ENCODE data around the gene ABCA9.
"Not testable (repeated sequence)": the region's sequence is repeated elsewhere in the genome, so short reads cannot be mapped to it uniquely, and the experiment has no call there.

Gene ABCA9

DNA sequence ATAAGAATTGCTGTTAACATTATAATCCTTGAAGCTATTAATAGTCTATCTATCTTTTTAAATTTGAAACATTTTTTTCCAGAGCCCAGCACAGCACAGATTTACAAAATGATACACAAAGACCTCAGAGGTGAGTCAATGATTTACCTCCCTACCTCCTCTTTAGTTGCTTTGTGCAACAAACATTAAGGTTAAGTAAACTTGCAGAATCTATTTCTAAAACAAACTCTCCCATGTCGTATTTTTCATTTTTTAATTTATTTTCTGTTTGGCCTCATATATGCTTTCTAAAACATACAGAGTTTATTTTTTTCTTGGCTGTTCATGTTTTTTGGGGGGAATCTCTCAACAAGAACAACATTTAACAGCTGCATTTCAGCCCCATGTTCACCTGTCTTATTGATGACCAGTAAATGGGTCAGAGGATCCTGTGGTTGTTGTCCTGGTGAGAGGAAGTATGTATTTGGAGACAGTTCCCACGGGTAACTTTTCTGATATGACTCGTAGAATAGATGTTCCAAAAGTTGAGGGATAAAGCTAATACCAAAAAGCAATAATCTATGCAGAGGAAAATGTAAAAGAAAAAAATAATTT, 42.6 kb downstream of the ABCA9 start:
- no peak for DNase-seq

- DNase-seq, result no peak
Measured at GRCh38 chr17:69015631-69016030, 45.1 kb downstream of the ABCA9 start.

DNA sequence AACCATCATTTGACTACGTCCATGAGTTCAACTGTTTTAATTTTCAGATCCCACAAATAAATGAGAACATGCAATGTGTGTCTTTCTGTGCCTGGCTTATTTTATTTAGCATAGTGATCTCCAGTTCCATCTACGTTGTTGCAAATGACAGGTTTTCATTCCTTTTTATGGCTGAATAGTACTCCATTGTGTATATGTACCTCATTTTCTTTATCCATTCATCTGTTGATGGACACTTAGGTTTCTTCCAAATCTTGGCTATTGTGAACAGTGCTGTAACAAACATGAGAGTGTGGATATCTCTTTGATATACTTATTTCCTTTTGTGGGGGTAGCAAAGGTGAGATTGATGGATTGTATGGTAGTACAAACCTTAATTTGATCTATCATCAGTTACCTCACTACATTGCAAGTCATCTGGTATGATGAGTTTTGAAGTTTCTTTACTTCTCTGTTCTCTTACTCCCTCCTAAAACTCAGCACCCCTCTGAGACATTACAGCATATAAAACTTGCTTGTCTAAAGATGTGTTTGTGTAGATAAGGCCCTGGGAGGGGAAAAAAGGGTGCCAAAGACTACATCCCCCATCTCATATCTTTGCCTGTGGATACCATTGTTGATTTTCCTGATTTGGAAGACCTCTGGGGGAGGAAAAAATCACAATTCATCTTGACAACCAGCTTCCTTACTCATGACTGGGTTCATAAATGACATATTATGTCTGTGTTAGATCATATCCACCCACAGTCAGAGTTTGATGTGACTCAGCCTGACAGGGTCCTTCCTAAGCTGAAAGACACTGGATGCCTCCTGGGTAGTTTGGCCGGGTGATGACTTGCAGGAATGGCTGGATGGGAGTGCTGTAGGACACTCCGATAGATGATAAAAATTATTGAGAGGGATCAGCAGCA, 47.6 kb downstream of the ABCA9 start:
- DNase-seq, result no peak

- no peak for DNase-seq
Measured at GRCh38 chr17:69009930-69010329, 50.8 kb downstream of the ABCA9 start.

DNA sequence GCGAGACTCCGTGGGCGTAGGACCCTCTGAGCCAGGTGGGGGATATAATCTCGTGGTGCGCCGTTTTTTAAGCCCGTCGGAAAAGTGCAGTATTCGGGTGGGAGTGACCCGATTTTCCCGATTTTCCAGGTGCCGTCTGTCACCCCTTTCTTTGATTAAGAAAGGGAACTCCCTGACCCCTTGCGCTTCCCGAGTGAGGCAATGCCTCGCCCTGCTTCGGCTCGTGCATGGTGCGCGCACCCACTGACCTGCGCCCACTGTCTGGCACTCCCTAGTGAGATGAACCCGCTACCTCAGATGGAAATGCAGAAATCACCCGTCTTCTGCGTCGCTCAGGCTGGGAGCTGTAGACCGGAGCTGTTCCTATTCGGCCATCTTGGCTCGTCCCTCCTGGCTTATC, 56.0 kb downstream of the ABCA9 start:
- DNase-seq, result not testable (repeated sequence)

DNA sequence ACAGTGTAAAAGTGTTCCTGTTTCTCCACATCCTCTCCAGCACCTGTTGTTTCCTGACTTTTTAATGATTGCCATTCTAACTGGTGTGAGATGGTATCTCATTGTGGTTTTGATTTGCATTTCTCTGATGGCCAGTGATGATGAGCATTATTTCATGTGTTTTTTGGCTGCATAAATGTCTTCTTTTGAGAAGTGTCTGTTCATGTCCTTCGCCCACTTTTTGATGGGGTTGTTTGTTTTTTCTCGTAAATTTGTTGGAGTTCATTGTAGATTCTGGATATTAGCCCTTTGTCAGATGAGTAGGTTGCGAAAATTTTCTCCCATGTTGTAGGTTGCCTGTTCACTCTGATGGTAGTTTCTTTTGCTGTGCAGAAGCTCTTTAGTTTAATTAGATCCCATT, 61.0 kb downstream of the ABCA9 start:
- DNase-seq, result not testable (repeated sequence)

DNA sequence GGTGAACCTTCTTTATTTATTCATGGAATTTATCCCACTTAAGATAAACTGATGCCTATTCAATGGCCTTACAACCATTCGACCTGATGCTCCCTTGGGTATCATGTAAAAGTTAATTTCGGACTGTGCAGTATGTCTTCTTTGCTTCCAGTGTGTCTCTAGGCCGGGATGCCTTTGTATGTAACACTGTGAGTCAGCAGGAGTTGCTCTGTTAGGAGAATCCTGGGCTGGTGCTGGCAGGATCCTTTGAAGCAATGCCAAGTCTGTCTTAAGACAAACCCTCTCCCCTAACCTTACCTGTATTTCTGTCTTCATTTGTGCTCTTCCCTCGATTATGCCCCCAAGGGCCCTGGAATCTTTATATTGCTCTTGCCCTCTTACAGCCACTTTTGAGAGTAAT, 67.6 kb downstream of the ABCA9 start:
- DNase-seq, result no peak

DNA sequence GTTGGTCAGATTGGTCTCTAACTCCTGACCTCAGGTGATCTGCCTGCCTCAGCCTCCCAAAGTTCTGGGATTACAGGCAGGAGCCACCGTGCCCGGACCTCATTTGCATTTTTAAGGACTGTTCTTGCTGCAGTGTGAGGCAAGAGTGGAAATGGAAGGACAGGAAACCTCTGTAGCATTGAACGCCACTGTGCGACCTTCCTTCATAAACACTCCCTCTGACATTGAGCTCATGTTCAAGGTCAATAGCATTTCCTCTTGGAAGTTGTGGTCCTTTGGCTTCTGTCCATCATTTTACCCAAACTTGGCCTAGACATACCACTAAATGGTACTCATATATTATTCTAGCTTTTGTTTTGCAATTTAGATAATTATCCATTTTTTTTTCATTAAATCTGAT, 72.8 kb downstream of the ABCA9 start:
- DNase-seq, result no peak

GRCh38 chr17:68981288-68981687, 79.4 kb downstream of the ABCA9 start:
- no peak for DNase-seq

DNA sequence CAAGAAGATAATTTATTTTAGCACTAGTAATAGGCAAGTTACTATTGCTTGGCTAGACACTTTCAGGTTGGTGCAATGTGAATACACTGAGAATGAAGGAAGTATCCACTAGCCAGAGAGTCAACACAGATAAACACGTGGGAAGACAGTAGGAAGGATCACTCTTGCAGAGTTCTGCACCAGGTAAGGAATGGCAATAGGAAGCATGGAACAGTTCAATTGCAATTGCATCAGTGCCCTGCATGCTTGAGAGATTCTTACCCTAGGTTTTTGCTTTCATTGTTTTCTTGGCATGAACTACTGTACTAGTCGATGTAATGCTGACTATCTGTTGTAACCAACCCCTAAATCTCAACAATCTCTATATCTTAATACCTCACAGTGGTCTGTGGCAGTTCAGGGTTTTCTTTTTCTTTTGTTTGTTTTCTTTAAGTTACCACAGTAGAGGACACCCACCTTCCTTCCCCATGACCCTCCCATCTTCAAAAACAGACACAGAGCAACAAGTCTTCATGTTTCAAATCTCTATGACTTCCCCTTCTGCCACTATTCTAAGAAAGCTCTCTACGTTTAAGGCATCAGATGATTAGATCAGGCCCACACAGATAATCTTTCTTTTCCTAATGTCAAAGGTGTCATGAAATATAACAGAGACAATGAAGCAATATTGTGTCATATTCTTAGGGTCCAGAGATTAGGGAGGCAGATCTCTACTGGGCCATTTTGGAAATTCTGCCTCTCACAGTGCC, 87.5 kb downstream of the ABCA9 start:
- no peak for DNase-seq

GRCh38 chr17:68972119-68972704, 88.5 kb downstream of the ABCA9 start:
- no peak for DNase-seq

GRCh38 chr17:68969101-68969500, 91.6 kb downstream of the ABCA9 start:
- DNase-seq, result no peak

- no peak for DNase-seq
Measured at GRCh38 chr17:68963958-68964357, 96.8 kb downstream of the ABCA9 start.

DNA sequence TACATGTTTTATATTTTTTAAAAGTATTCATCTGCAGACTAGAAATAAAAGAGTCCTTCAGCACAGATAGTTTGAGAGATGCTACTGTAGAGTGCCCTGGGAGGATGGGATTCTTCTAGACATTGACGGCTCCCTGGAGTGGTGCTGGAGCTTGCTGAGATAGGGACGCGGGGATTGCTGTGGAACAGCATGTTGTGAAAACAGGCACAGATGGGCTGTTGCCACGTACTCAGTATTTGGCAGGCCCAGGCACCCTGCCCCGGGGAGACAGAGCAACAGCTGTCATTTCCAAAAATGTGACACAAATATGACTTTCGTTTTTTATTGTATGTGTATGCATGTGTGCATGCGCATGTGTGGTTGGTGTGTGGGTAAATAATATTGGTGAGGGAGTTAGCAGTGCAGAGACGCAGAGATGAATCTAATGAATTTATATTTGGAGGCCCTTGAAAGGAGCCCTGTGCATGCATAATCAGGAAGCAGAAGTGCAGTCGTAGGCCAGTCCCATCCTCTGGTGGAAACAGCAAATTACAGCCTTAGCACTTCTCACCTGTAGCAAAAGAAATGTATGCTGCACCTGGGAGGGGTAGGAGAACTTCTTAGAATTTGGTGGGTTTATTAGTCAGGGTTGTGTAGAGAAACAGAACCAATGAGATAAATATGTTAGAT, 99.4 kb downstream of the ABCA9 start:
- no peak for DNase-seq

GRCh38 chr17:68959117-68959516, 101.6 kb downstream of the ABCA9 start:
- DNase-seq, result not testable (repeated sequence)

DNA sequence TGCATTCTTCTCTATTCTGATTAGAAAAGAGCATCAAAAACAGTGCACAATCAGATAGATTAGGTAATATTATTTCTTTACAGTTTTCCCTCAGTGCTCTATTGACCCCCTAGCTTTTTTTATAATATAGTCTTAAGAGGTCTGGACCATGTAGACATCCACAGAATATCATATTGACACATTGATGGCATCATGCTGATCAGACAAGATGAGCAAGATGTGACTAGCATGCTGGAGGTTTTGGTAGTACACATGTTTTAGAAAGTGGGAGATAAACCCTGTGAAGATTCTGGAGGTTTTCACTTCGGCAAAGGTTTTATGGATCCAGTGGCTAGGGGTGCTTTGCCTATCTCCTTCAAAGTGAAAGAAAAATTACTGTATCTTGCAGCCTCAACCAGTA, 102.8 kb downstream of the ABCA9 start:
- DNase-seq, result no peak

- DNase-seq, result no peak
Measured at GRCh38 chr17:68955181-68955841, 105.4 kb downstream of the ABCA9 start, which contains the start of gene ABCA8. Gene ABCA8 (minus strand): TSS chr17:68955392. CDS start chr17:68942034, 13,358 bp downstream.

- DNase-seq, result no peak
Measured at GRCh38 chr17:68954146-68954896, 106.4 kb downstream of the ABCA9 start.

DNA sequence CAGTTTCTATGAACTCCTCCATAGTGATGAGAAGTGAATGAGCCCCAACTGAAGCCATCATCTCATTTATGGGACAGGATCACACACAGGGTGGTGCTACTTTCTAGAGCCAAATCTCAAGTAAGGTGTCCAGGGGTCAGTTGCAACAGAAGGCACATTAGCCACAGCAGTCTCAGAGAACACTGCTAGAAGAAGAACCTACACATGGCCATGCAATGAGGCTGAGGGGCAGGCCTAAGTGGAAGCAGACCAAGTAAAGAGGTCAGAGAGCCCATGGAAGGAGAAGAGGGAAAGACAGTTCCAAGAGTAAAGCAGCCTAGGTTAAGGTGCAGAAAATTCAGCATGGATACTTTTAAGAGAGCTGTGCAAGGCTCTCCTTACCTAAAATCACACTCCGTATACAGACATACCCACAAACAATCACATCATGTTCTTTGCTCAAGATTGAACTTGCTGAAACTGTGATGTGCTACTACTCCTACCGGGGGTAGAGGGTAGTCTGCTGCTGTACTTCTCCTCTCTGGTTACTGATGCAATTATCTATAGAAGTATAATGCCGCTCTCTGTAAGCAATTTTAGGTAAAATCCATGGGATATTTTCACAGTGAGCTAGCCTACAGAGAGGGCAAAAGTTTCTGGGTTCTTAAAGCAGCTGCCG, 107.3 kb downstream of the ABCA9 start:
- no peak for DNase-seq

GRCh38 chr17:68950725-68951124, 110.0 kb downstream of the ABCA9 start:
- DNase-seq, result no peak

GRCh38 chr17:68947868-68948267, 112.9 kb downstream of the ABCA9 start:
- DNase-seq, result not testable (repeated sequence)

Measured in amniotic stem cell (primary cell).